Esophagus squamous epithelium (tissue), 5 donors: ENCODE measurements around the gene ELOVL3. TPM values are rescaled to one million over a fixed set of nuclear protein-coding genes. Genes with fewer than 3 reads are reported as not detected.
"Not testable (repeated sequence)": the region's sequence is repeated elsewhere in the genome, so short reads cannot be mapped to it uniquely, and the experiment has no call there.

Source experiments
- DNase-seq: peaks from one replicate; lab custom pipeline; 2025; lab: John Stamatoyannopoulos, UW
- H3K27ac ChIP-seq, 4 donors: fragments of 200-600 bp; sonication (generic); one replicate each; pipeline ENCODE4 v1.5.1; 2016 to 2019; ENCODE audit warnings: mild to moderate bottlenecking in 1 of 4
- H3K27me3 ChIP-seq, 4 donors: fragments of 200-600 bp; sonication (generic); 1 replicate in 3 of 4; 2 replicates in 1 of 4; pipeline versions ENCODE4 v1.5.1 to v1.6.0; 2017 to 2021; ENCODE audit warnings: antibody characterized with exemption in 1 of 4
- H3K36me3 ChIP-seq, 3 donors: fragments of 200-600 bp; sonication (generic); one replicate each; pipeline ENCODE4 v1.5.1; 2016 to 2019
- H3K4me1 ChIP-seq, 3 donors: fragments of 200-600 bp; sonication (generic); one replicate each; pipeline ENCODE4 v1.5.1; 2017 to 2019
- H3K4me3 ChIP-seq, 4 donors: fragments of 200-600 bp; sonication (generic); 1 replicate in 3 of 4; 2 replicates in 1 of 4; pipeline ENCODE4 v1.5.1; 2016 to 2019; ENCODE audit warnings: mild to moderate bottlenecking in 2 of 4, moderate library complexity in 1 of 4
- H3K9me3 ChIP-seq, 3 donors: fragments of 200-600 bp; sonication (generic); one replicate each; pipeline ENCODE4 v1.5.1; 2016 to 2019
- CTCF ChIP-seq, 6 experiments: fragments of 450-650 bp in 4 of 6; fragments of 200-600 bp in 2 of 6; sonication (generic) in 2 of 6; IDR thresholded peaks; one replicate each; pipeline ENCODE4 v1.5.1; 2016 to 2019; ENCODE audit warnings: antibody characterized with exemption in 6 of 6, mild to moderate bottlenecking in 4 of 6, moderate library complexity in 4 of 6
- POLR2A ChIP-seq, 4 donors: fragments of 450-650 bp; IDR thresholded peaks; one replicate each; pipeline ENCODE4 v1.6.1; 2017; ENCODE audit warnings: antibody characterized with exemption in 4 of 4, mild to moderate bottlenecking in 4 of 4, moderate library complexity in 3 of 4
- WGBS, 2 donors: methylation state at CpG; one replicate each; pipeline ENCODE4 v1.1.5; 2018; 5-methylcytosine and 5-hydroxymethylcytosine counted together
- intact Hi-C: fragments of 100-400 bp; cut with DNase I; formaldehyde crosslinking; loops from one replicate; pipeline ENCODE4 v1.15.0; 2022
- total RNA-seq, 4 donors: library from RNA; depleted of rRNA; stranded (reverse); fragments of >200 nt; gene quantifications; one replicate each; pipeline ENCODE4 v1.1.0, GENCODE V29; 2016
- donor health status: DM: yes; HTN: yes; CAD: no.

ELOVL3 gene
- total RNA-seq, 4 donors from 2014 or later: not detected

GRCh38 chr10:102247734-102248133 is 21.6 kb downstream of the ELOVL3 start:
- no peak for DNase-seq
- peaks cover 15 to 62% (median 21%) of the 10 kb centered on the region in 3 donors for H3K4me1 ChIP-seq
- H3K36me3 ChIP-seq: peaks cover 0 to 16% (median 5%) of the 10 kb centered on the region in 3 donors
- H3K27ac ChIP-seq: no peak overlapping the region
- no peaks in the 10 kb centered on the region for H3K9me3 ChIP-seq
- intact Hi-C loops: no loop called here
- H3K27me3 ChIP-seq: no peaks in the 10 kb centered on the region
- no peak overlapping the region for H3K4me3 ChIP-seq
- TF ChIP-seq CTCF (IDR thresholded peaks at IDR 0.05) (no peak), POLR2A (IDR thresholded peaks at IDR 0.05) (no peak)

- H3K4me3 ChIP-seq, H3K27me3 ChIP-seq, H3K27ac ChIP-seq, DNase-seq, H3K9me3 ChIP-seq, intact Hi-C loops: not testable (repeated sequence)
- Histone ChIP-seq H3K4me1 (peaks cover 0 to 32% (median 7%) of the 10 kb centered on the region in 3 donors), H3K36me3 (peaks cover 0 to 25% (median 5%) of the 10 kb centered on the region in 3 donors)
- 93 to 94% methylated on average over 3 of the region's 3 CpGs for WGBS, 2 donors
These were observed 26.4 kb downstream of the ELOVL3 start for GRCh38 chr10:102252508-102252907.

- no peak for DNase-seq
- TF ChIP-seq CTCF (IDR thresholded peaks at IDR 0.05): no peak
- no peak for TF ChIP-seq POLR2A (IDR thresholded peaks at IDR 0.05)
- H3K27ac ChIP-seq: no peak overlapping the region
- intact Hi-C loops: no loop called here
- 71 to 78% methylated on average over 1 of the region's 1 CpG for WGBS, 2 donors
- H3K36me3 ChIP-seq: peaks cover 0 to 26% (median 0%) of the 10 kb centered on the region in 3 donors
- H3K4me1 ChIP-seq: peaks cover 0 to 13% (median 0%) of the 10 kb centered on the region in 3 donors
- H3K9me3 ChIP-seq: no peaks in the 10 kb centered on the region
- H3K27me3 ChIP-seq: no peaks in the 10 kb centered on the region
- no peak overlapping the region for H3K4me3 ChIP-seq
These were observed 28.3 kb downstream of the ELOVL3 start for GRCh38 chr10:102254426-102254825.

GRCh38 chr10:102255404-102255803 is 29.3 kb downstream of the ELOVL3 start:
- no peaks in the 10 kb centered on the region for H3K27me3 ChIP-seq
- no peak for DNase-seq
- H3K4me1 ChIP-seq: peaks cover 0 to 3% (median 0%) of the 10 kb centered on the region in 3 donors
- H3K27ac ChIP-seq: no peak overlapping the region
- no peak overlapping the region for H3K4me3 ChIP-seq
- 85 to 91% methylated on average over 2 of the region's 2 CpGs for WGBS, 2 donors
- H3K9me3 ChIP-seq: no peaks in the 10 kb centered on the region
- H3K36me3 ChIP-seq: peaks cover 0 to 36% (median 3%) of the 10 kb centered on the region in 3 donors
- intact Hi-C loops: no loop called here
- no peak for TF ChIP-seq CTCF (IDR thresholded peaks at IDR 0.05)
- TF ChIP-seq POLR2A (IDR thresholded peaks at IDR 0.05): no peak

GRCh38 chr10:102261196-102261595 is 35.1 kb downstream of the ELOVL3 start:
- peaks cover 0 to 19% (median 3%) of the 10 kb centered on the region in 3 donors for H3K4me1 ChIP-seq
- TF ChIP-seq CTCF (IDR thresholded peaks at IDR 0.05): no peak
- TF ChIP-seq POLR2A (IDR thresholded peaks at IDR 0.05): no peak
- H3K4me3 ChIP-seq: no peak overlapping the region

GRCh38 chr10:102261842-102262241 is 35.7 kb downstream of the ELOVL3 start:
- DNase-seq: no peak
- Histone ChIP-seq H3K4me1 (peaks cover 0 to 25% (median 7%) of the 10 kb centered on the region in 3 donors), H3K27me3 (no peaks in the 10 kb centered on the region), H3K9me3 (no peaks in the 10 kb centered on the region), H3K4me3 (no peak overlapping the region), H3K36me3 (peaks cover 0 to 72% (median 3%) of the 10 kb centered on the region in 3 donors), H3K27ac (no peak overlapping the region)
- TF ChIP-seq POLR2A (IDR thresholded peaks at IDR 0.05) (no peak), CTCF (IDR thresholded peaks at IDR 0.05) (no peak)
- 67 to 74% methylated on average over 5 to 6 of the region's 6 CpGs for WGBS, 2 donors
- intact Hi-C loops: no loop called here

More at GRCh38 chr10:102261196-102261595, 35.1 kb downstream of the ELOVL3 start:
- intact Hi-C loops: no loop called here
- Histone ChIP-seq H3K9me3 (no peaks in the 10 kb centered on the region), H3K27me3 (no peaks in the 10 kb centered on the region), H3K36me3 (peaks cover 0 to 73% (median 3%) of the 10 kb centered on the region in 3 donors), H3K27ac (no peak overlapping the region)
- DNase-seq: no peak
